ENCODE measurements around the gene CXCR6.

Gene CXCR6

GRCh38 chr3:45969116-45969515, 25.9 kb downstream of the CXCR6 start:
- no peak for DNase-seq (ENCODE audit: low spot score)

GRCh38 chr3:45969953-45970352, 26.7 kb downstream of the CXCR6 start:
- no peak for DNase-seq (ENCODE audit: low spot score)

GRCh38 chr3:45972534-45973402, 29.5 kb downstream of the CXCR6 start:
- no peak for DNase-seq (ENCODE audit: low spot score)

GRCh38 chr3:45974686-45975085, 31.4 kb downstream of the CXCR6 start:
- DNase-seq (ENCODE audit: low spot score), result no peak

GRCh38 chr3:45975686-45976085, 32.4 kb downstream of the CXCR6 start:
- no peak for DNase-seq (ENCODE audit: low spot score)

GRCh38 chr3:45976191-45977091, 33.2 kb downstream of the CXCR6 start:
- DNase-seq (ENCODE audit: low spot score), result peak; percentile 48

- peak; percentile 71 for DNase-seq (ENCODE audit: low spot score)
Measured at GRCh38 chr3:45978006-45978761, 34.9 kb downstream of the CXCR6 start.

- DNase-seq (ENCODE audit: low spot score), result no peak
Measured at GRCh38 chr3:45979378-45979777, 36.1 kb downstream of the CXCR6 start.

GRCh38 chr3:45980229-45980813, 37.1 kb downstream of the CXCR6 start:
- no peak for DNase-seq (ENCODE audit: low spot score)

GRCh38 chr3:45980819-45981218, 37.6 kb downstream of the CXCR6 start:
- DNase-seq (ENCODE audit: low spot score), result no peak

- DNase-seq (ENCODE audit: low spot score), result peak; percentile 21
Measured at GRCh38 chr3:45981346-45982074, 38.2 kb downstream of the CXCR6 start.

GRCh38 chr3:45983770-45984169, 40.5 kb downstream of the CXCR6 start:
- DNase-seq (ENCODE audit: low spot score), result no peak

- DNase-seq (ENCODE audit: low spot score), result no peak
Measured at GRCh38 chr3:45984331-45985312, 41.4 kb downstream of the CXCR6 start.

- DNase-seq (ENCODE audit: low spot score), result no peak
Measured at GRCh38 chr3:45985532-45986302, 42.5 kb downstream of the CXCR6 start.

GRCh38 chr3:45986303-45986982, 43.2 kb downstream of the CXCR6 start:
- DNase-seq (ENCODE audit: low spot score), result no peak

- no peak for DNase-seq (ENCODE audit: low spot score)
Measured at GRCh38 chr3:45987368-45988291, 44.4 kb downstream of the CXCR6 start.

- no peak for DNase-seq (ENCODE audit: low spot score)
Measured at GRCh38 chr3:45988362-45988761, 45.1 kb downstream of the CXCR6 start.
